ENCODE measurements around the gene KCMF1.

DNA sequence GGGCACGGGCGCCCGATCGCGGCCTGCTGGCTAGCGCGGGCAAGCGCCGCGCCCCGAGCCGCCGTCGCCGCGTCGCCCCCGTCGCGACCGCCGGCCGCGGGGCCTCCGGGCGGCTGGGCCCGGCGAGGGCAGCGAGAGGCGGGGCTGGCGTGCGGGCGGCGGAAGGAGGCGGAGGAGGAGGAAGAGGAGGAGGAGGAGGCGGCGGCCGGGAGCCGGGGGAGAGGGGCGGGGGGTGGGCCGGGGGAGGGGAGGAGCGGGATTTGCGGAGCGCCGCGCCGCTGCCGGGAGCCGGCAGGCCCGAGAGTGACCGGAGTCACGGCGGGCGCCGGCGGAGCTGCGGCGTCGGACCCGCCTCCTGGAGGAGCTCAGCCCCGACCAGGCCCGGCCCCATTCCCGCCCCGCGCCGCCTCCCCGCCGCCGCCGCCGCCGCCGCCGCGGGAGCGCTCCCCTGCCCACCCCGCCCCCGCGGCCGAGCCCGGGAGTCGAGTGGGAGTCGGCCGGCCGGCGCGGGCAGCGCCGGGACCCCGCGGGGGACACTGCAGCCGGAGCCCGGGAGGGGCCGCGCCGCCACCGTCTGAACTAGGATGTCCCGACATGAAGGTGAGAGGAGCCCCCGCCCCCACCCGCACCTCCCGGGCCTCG is at the start of gene KCMF1:
- no peak for TF ChIP-seq POLR2AphosphoS5 (IDR thresholded peaks at IDR 0.05; ENCODE audit: borderline replicate concordance, low read depth, low read length)
- TF ChIP-seq EZH2 (IDR thresholded peaks at IDR 0.05): no peak
- TF ChIP-seq FOXP2 (optimal IDR thresholded peaks at IDR 0.05; ENCODE audit: control extremely low read depth, extremely low read length, insufficient read depth): no peak

Measured in SK-N-MC (cell line).